ENCODE data around the gene RASGRF2.

The RASGRF2 gene

GRCh38 chr5:81207009-81207408 is 246.8 kb downstream of the RASGRF2 start:
- TF ChIP-seq EP300 (IDR thresholded peaks at IDR 0.05; ENCODE audit: borderline replicate concordance) (no peak), TAF1 (IDR thresholded peaks at IDR 0.05; ENCODE audit: low read depth) (no peak), RAD21 (IDR thresholded peaks at IDR 0.05; ENCODE audit: low read depth) (0 out of 2 replicates have a peak, but pooled peaks have one; percentile 11), YY1 (IDR thresholded peaks at IDR 0.05; ENCODE audit: low read depth) (no peak), NFIC (IDR thresholded peaks at IDR 0.05) (no peak)

- TF ChIP-seq MAX (IDR thresholded peaks at IDR 0.05) (no peak), EP300 (IDR thresholded peaks at IDR 0.05; ENCODE audit: borderline replicate concordance) (no peak), YY1 (IDR thresholded peaks at IDR 0.05; ENCODE audit: low read depth) (no peak), TAF1 (IDR thresholded peaks at IDR 0.05; ENCODE audit: low read depth) (no peak), NFIC (IDR thresholded peaks at IDR 0.05) (no peak), ZBTB7A (IDR thresholded peaks at IDR 0.05; ENCODE audit: low read depth) (no peak), EGR1 (IDR thresholded peaks at IDR 0.05) (no peak), TCF12 (IDR thresholded peaks at IDR 0.05; ENCODE audit: low read depth) (no peak), FOXM1 (IDR thresholded peaks at IDR 0.05; ENCODE audit: borderline replicate concordance, low read depth) (no peak), CEBPB (IDR thresholded peaks at IDR 0.05) (no peak), TEAD4 (IDR thresholded peaks at IDR 0.05) (no peak), CREB1 (IDR thresholded peaks at IDR 0.05; ENCODE audit: low read depth) (no peak)
These were observed 248.7 kb downstream of the RASGRF2 start for GRCh38 chr5:81208904-81209303.

GRCh38 chr5:81209386-81209785 is 249.2 kb downstream of the RASGRF2 start:
- TF ChIP-seq YY1 (IDR thresholded peaks at IDR 0.05; ENCODE audit: low read depth) (no peak), CREB1 (IDR thresholded peaks at IDR 0.05; ENCODE audit: low read depth) (no peak), TCF12 (IDR thresholded peaks at IDR 0.05; ENCODE audit: low read depth) (no peak), RAD21 (IDR thresholded peaks at IDR 0.05; ENCODE audit: low read depth) (no peak), NFIC (IDR thresholded peaks at IDR 0.05) (no peak), MAX (IDR thresholded peaks at IDR 0.05) (no peak), USF1 (IDR thresholded peaks at IDR 0.05) (no peak), EP300 (IDR thresholded peaks at IDR 0.05; ENCODE audit: borderline replicate concordance) (no peak), REST (IDR thresholded peaks at IDR 0.05; ENCODE audit: low read depth) (no peak), CEBPB (IDR thresholded peaks at IDR 0.05) (no peak), EGR1 (IDR thresholded peaks at IDR 0.05) (no peak), TAF1 (IDR thresholded peaks at IDR 0.05; ENCODE audit: low read depth) (no peak), FOXM1 (IDR thresholded peaks at IDR 0.05; ENCODE audit: borderline replicate concordance, low read depth) (no peak), ZBTB7A (IDR thresholded peaks at IDR 0.05; ENCODE audit: low read depth) (no peak), TEAD4 (IDR thresholded peaks at IDR 0.05) (no peak)

GRCh38 chr5:81209869-81210493 is 249.8 kb downstream of the RASGRF2 start:
- TF ChIP-seq TCF12 (IDR thresholded peaks at IDR 0.05; ENCODE audit: low read depth), result no peak
- no peak for TF ChIP-seq RAD21 (IDR thresholded peaks at IDR 0.05; ENCODE audit: low read depth)
- no peak for TF ChIP-seq REST (IDR thresholded peaks at IDR 0.05; ENCODE audit: low read depth)
- TF ChIP-seq ZBTB7A (IDR thresholded peaks at IDR 0.05; ENCODE audit: low read depth), result no peak
- no peak for TF ChIP-seq EP300 (IDR thresholded peaks at IDR 0.05; ENCODE audit: borderline replicate concordance)
- TF ChIP-seq CEBPB (IDR thresholded peaks at IDR 0.05), result no peak
- TF ChIP-seq TAF1 (IDR thresholded peaks at IDR 0.05; ENCODE audit: low read depth), result no peak
- no peak for TF ChIP-seq FOXM1 (IDR thresholded peaks at IDR 0.05; ENCODE audit: borderline replicate concordance, low read depth)
- TF ChIP-seq EGR1 (IDR thresholded peaks at IDR 0.05), result no peak
- no peak for TF ChIP-seq TEAD4 (IDR thresholded peaks at IDR 0.05)
- no peak for TF ChIP-seq YY1 (IDR thresholded peaks at IDR 0.05; ENCODE audit: low read depth)
- no peak for TF ChIP-seq MAX (IDR thresholded peaks at IDR 0.05)
- TF ChIP-seq USF1 (IDR thresholded peaks at IDR 0.05), result no peak
- no peak for TF ChIP-seq NFIC (IDR thresholded peaks at IDR 0.05)
- TF ChIP-seq CREB1 (IDR thresholded peaks at IDR 0.05; ENCODE audit: low read depth), result no peak

- no peak for TF ChIP-seq RAD21 (IDR thresholded peaks at IDR 0.05; ENCODE audit: low read depth)
- TF ChIP-seq CEBPB (IDR thresholded peaks at IDR 0.05), result no peak
- TF ChIP-seq TAF1 (IDR thresholded peaks at IDR 0.05; ENCODE audit: low read depth), result no peak
- TF ChIP-seq NFIC (IDR thresholded peaks at IDR 0.05), result no peak
- TF ChIP-seq ZBTB7A (IDR thresholded peaks at IDR 0.05; ENCODE audit: low read depth), result no peak
- no peak for TF ChIP-seq YY1 (IDR thresholded peaks at IDR 0.05; ENCODE audit: low read depth)
- no peak for TF ChIP-seq TCF12 (IDR thresholded peaks at IDR 0.05; ENCODE audit: low read depth)
- no peak for TF ChIP-seq CREB1 (IDR thresholded peaks at IDR 0.05; ENCODE audit: low read depth)
- TF ChIP-seq EP300 (IDR thresholded peaks at IDR 0.05; ENCODE audit: borderline replicate concordance), result no peak
- TF ChIP-seq USF1 (IDR thresholded peaks at IDR 0.05), result no peak
- no peak for TF ChIP-seq TEAD4 (IDR thresholded peaks at IDR 0.05)
- TF ChIP-seq MAX (IDR thresholded peaks at IDR 0.05), result no peak
- no peak for TF ChIP-seq FOXM1 (IDR thresholded peaks at IDR 0.05; ENCODE audit: borderline replicate concordance, low read depth)
- TF ChIP-seq REST (IDR thresholded peaks at IDR 0.05; ENCODE audit: low read depth), result no peak
- no peak for TF ChIP-seq EGR1 (IDR thresholded peaks at IDR 0.05)
These were observed 252.1 kb downstream of the RASGRF2 start for GRCh38 chr5:81212211-81212751.

Data from Ishikawa (cell line).